ENCODE measurements around the gene TMEM120A. TPM values are rescaled to one million over a fixed set of nuclear protein-coding genes. Genes with fewer than 3 reads are reported as not detected.
A peak's percentile ranks its signal among the peaks of the same experiment; 100 is the strongest.

TMEM120A gene
- total RNA-seq, 1 experiment from 2014 or later, result 19.3 TPM

GRCh38 chr7:75985518-75986146, 8.8 kb downstream of the TMEM120A start:
- Mint-ChIP-seq H3K9me3 (ENCODE audit: low read depth, unreplicated experiment) (no peaks in the 10 kb centered on the region), H3K4me1 (ENCODE audit: low read depth, unreplicated experiment) (no peaks in the 10 kb centered on the region), H3K4me3 (ENCODE audit: low read depth, unreplicated experiment) (no peak overlapping the region), H3K36me3 (ENCODE audit: insufficient read depth, unreplicated experiment) (peaks cover 37% of the 10 kb centered on the region), H3K27ac (ENCODE audit: unreplicated experiment) (no peak overlapping the region), H3K27me3 (ENCODE audit: unreplicated experiment) (no peaks in the 10 kb centered on the region)
- TSS peak; percentile 44 for BruUV-seq (replicated peaks)
- intact Hi-C loops (cut with micrococcal nuclease; ENCODE audit: unreplicated experiment), result no loop called here
- CTCF ChIA-PET, result no interaction called here
- no peak for TF ChIP-seq CTCF (IDR thresholded peaks at IDR 0.05; ENCODE audit: unreplicated experiment)
- DNase-seq, result no peak

GRCh38 chr7:75985009-75985517, 9.3 kb downstream of the TMEM120A start:
- DNase-seq, result no peak
- intact Hi-C loops (cut with micrococcal nuclease; ENCODE audit: unreplicated experiment), result no loop called here
- BruUV-seq (replicated peaks), result no TSS peak
- no peak overlapping the region for H3K4me3 Mint-ChIP-seq (ENCODE audit: low read depth, unreplicated experiment)
- peaks cover 33% of the 10 kb centered on the region for H3K36me3 Mint-ChIP-seq (ENCODE audit: insufficient read depth, unreplicated experiment)
- CTCF ChIA-PET, result no interaction called here
- H3K9me3 Mint-ChIP-seq (ENCODE audit: low read depth, unreplicated experiment), result no peaks in the 10 kb centered on the region
- no peaks in the 10 kb centered on the region for H3K27me3 Mint-ChIP-seq (ENCODE audit: unreplicated experiment)
- peaks cover 4% of the 10 kb centered on the region for H3K4me1 Mint-ChIP-seq (ENCODE audit: low read depth, unreplicated experiment)
- no peak for TF ChIP-seq CTCF (IDR thresholded peaks at IDR 0.05; ENCODE audit: unreplicated experiment)
- no peak overlapping the region for H3K27ac Mint-ChIP-seq (ENCODE audit: unreplicated experiment)

- Mint-ChIP-seq H3K27ac (ENCODE audit: unreplicated experiment) (no peak overlapping the region), H3K9me3 (ENCODE audit: low read depth, unreplicated experiment) (no peaks in the 10 kb centered on the region), H3K4me3 (ENCODE audit: low read depth, unreplicated experiment) (no peak overlapping the region), H3K27me3 (ENCODE audit: unreplicated experiment) (no peaks in the 10 kb centered on the region), H3K4me1 (ENCODE audit: low read depth, unreplicated experiment) (peaks cover 8% of the 10 kb centered on the region), H3K36me3 (ENCODE audit: insufficient read depth, unreplicated experiment) (peaks cover 29% of the 10 kb centered on the region)
- CTCF ChIA-PET, result no interaction called here
- no peak for DNase-seq
- intact Hi-C loops (cut with micrococcal nuclease; ENCODE audit: unreplicated experiment), result no loop called here
- no TSS peak for BruUV-seq (replicated peaks)
- no peak for TF ChIP-seq CTCF (IDR thresholded peaks at IDR 0.05; ENCODE audit: unreplicated experiment)
Measured at GRCh38 chr7:75984130-75985008, 10.0 kb downstream of the TMEM120A start.

- TF ChIP-seq CTCF (IDR thresholded peaks at IDR 0.05; ENCODE audit: unreplicated experiment), result no peak
- peaks cover 28% of the 10 kb centered on the region for H3K36me3 Mint-ChIP-seq (ENCODE audit: insufficient read depth, unreplicated experiment)
- DNase-seq, result no peak
- intact Hi-C loops (cut with micrococcal nuclease; ENCODE audit: unreplicated experiment), result no loop called here
- peaks cover 8% of the 10 kb centered on the region for H3K4me1 Mint-ChIP-seq (ENCODE audit: low read depth, unreplicated experiment)
- no peak overlapping the region for H3K4me3 Mint-ChIP-seq (ENCODE audit: low read depth, unreplicated experiment)
- H3K27ac Mint-ChIP-seq (ENCODE audit: unreplicated experiment), result no peak overlapping the region
- no TSS peak for BruUV-seq (replicated peaks)
- no peaks in the 10 kb centered on the region for H3K9me3 Mint-ChIP-seq (ENCODE audit: low read depth, unreplicated experiment)
- H3K27me3 Mint-ChIP-seq (ENCODE audit: unreplicated experiment), result no peaks in the 10 kb centered on the region
- CTCF ChIA-PET, result no interaction called here
Measured at GRCh38 chr7:75983471-75984129, 10.8 kb downstream of the TMEM120A start.
